IMR-90 (cell line): ENCODE data around the gene C19orf33. TPM values are rescaled to one million over a fixed set of nuclear protein-coding genes. Genes with fewer than 3 reads are reported as not detected.

Experiments
- ATAC-seq: fragments of 200-7000 bp; cut with Tn5 transposase; 2 replicates; pipeline ENCODE4 v1.9.1; 2020; ENCODE audit warnings: low read depth, mild to moderate bottlenecking, moderate library complexity
- BruUV-seq: library from RNA; stranded (reverse); fragments of 400-500 nt; replicated peaks from 2 replicates; lab custom pipeline; 2021; lab: Mats Ljungman, UMichigan
- CTCF ChIA-PET: fragments of 300-600 bp; formaldehyde crosslinking; extraction: SDS; loops from one replicate; lab custom pipeline; 2021; ENCODE audit warnings: antibody characterized with exemption; lab: Yijun Ruan, JAX
- POLR2A ChIA-PET: fragments of 300-600 bp; sonication (Branson Sonifier 250); formaldehyde crosslinking; loops from one replicate; lab custom pipeline; 2022; ENCODE audit warnings: antibody characterized with exemption; ENCODE audit not compliant: unreplicated experiment; lab: Charles Lee
- DNase-seq: peaks from one replicate; pipeline ENCODE4 v3.0.0; 2013
- H2AFZ ChIP-seq: replicated peaks from 2 replicates; pipeline ENCODE3; 2013; ENCODE audit warnings: low read length, mild to moderate bottlenecking; ENCODE audit not compliant: poor library complexity
- H2AK5ac ChIP-seq: 2 replicates; pipeline ENCODE4 v1.6.1; 2013; ENCODE audit warnings: low read depth, low read length, inconsistent platforms
- H2AK9ac ChIP-seq: replicated peaks from 2 replicates; pipeline ENCODE3; 2013; ENCODE audit warnings: mild to moderate bottlenecking, low read depth, low read length, moderate library complexity; ENCODE audit not compliant: poor library complexity
- H2BK120ac ChIP-seq: 2 replicates; pipeline ENCODE4 v1.6.1; 2013; ENCODE audit warnings: low read depth, low read length, inconsistent platforms
- H2BK15ac ChIP-seq: 3 replicates; pipeline ENCODE4 v1.6.1; 2013; ENCODE audit warnings: low read depth, low read length, inconsistent platforms
- H2BK20ac ChIP-seq: 2 replicates; pipeline ENCODE4 v1.6.1; 2013; ENCODE audit warnings: low read depth, mild to moderate bottlenecking, inconsistent platforms, low read length, moderate library complexity
- H2BK5ac ChIP-seq: 2 replicates; pipeline ENCODE4 v1.6.1; 2013; ENCODE audit warnings: mild to moderate bottlenecking, low read depth, low read length, inconsistent platforms; ENCODE audit not compliant: poor library complexity, severe bottlenecking
- H3K14ac ChIP-seq: replicated peaks from 2 replicates; pipeline ENCODE4 v1.6.1; 2013; ENCODE audit warnings: low read depth, low read length, inconsistent platforms
- H3K18ac ChIP-seq: 2 replicates; pipeline ENCODE4 v1.6.1; 2013; ENCODE audit warnings: low read depth, low read length, control low read depth
- H3K23ac ChIP-seq: 2 replicates; pipeline ENCODE4 v1.6.1; 2013; ENCODE audit warnings: low read depth, low read length, inconsistent platforms
- H3K27ac ChIP-seq: 2 replicates; pipeline ENCODE4 v1.5.1; 2013; ENCODE audit warnings: mild to moderate bottlenecking, control low read depth, low read length; ENCODE audit not compliant: insufficient read depth
- H3K27me3 ChIP-seq: 2 replicates; pipeline ENCODE4 v1.6.1; 2013; ENCODE audit warnings: low read length; ENCODE audit not compliant: control insufficient read depth, insufficient read depth
- H3K36me3 ChIP-seq: 2 replicates; pipeline ENCODE4 v1.6.1; 2013; ENCODE audit warnings: low read length, mixed read lengths; ENCODE audit not compliant: control insufficient read depth, insufficient read depth
- H3K4ac ChIP-seq: 2 replicates; pipeline ENCODE4 v1.6.1; 2013; ENCODE audit warnings: low read depth, low read length, inconsistent platforms
- H3K4me1 ChIP-seq: 2 replicates; pipeline ENCODE4 v1.6.1; 2013; ENCODE audit warnings: low read length, mixed read lengths; ENCODE audit not compliant: control insufficient read depth, insufficient read depth
- H3K4me2 ChIP-seq: 2 replicates; pipeline ENCODE4 v1.6.1; 2013; ENCODE audit warnings: low read depth, mild to moderate bottlenecking, control low read depth, low read length, moderate library complexity
- H3K4me3 ChIP-seq: 2 replicates; pipeline ENCODE4 v1.5.1; 2013; ENCODE audit warnings: low read depth, mild to moderate bottlenecking, control low read depth, low read length, moderate library complexity; ENCODE audit not compliant: insufficient read depth
- H3K56ac ChIP-seq: 2 replicates; pipeline ENCODE4 v1.6.1; 2013; ENCODE audit warnings: low read length, inconsistent platforms; ENCODE audit not compliant: insufficient read depth; ENCODE audit errors: extremely low read depth
- H3K79me1 ChIP-seq, 2 experiments: 2 replicates each; pipeline ENCODE4 v1.6.1; 2013; ENCODE audit warnings: low read length in 2 of 2, inconsistent platforms in 1 of 2, low read depth in 1 of 2
- H3K9ac ChIP-seq: 2 replicates; pipeline ENCODE4 v1.6.1; 2013; ENCODE audit warnings: low read depth, low read length, control low read depth
- H3K9me1 ChIP-seq: 2 replicates; pipeline ENCODE4 v1.6.1; 2013; ENCODE audit warnings: low read length, inconsistent platforms; ENCODE audit not compliant: insufficient read depth
- H3K9me3 ChIP-seq: 2 replicates; pipeline ENCODE4 v1.6.1; 2013; ENCODE audit warnings: low read length; ENCODE audit not compliant: control insufficient read depth, insufficient read depth
- H4K20me1 ChIP-seq: 2 replicates; pipeline ENCODE4 v1.6.1; 2013; ENCODE audit warnings: low read length, inconsistent platforms; ENCODE audit not compliant: insufficient read depth
- H4K5ac ChIP-seq: 2 replicates; pipeline ENCODE4 v1.6.1; 2013; ENCODE audit warnings: mild to moderate bottlenecking, low read depth, low read length, control low read depth
- H4K8ac ChIP-seq, 2 experiments: 2 replicates each; pipeline ENCODE4 v1.6.1; 2013; ENCODE audit warnings: low read depth in 2 of 2, low read length in 2 of 2, control low read depth in 1 of 2, inconsistent platforms in 1 of 2
- H4K91ac ChIP-seq: 2 replicates; pipeline ENCODE4 v1.6.1; 2013; ENCODE audit warnings: low read depth, low read length, inconsistent platforms; ENCODE audit not compliant: insufficient read depth
- BHLHE40 ChIP-seq: fragments of 150-350 bp; IDR thresholded peaks from 2 replicates; pipeline ENCODE4 v1.6.1; 2016; ENCODE audit warnings: mild to moderate bottlenecking, low read depth, low read length
- CEBPB ChIP-seq: IDR thresholded peaks from 2 replicates; pipeline ENCODE4 v1.6.1; 2012; ENCODE audit warnings: low read depth, low read length, improper control_type of control experiment
- CHD1 ChIP-seq: IDR thresholded peaks from 2 replicates; pipeline ENCODE4 v1.6.1; 2012; ENCODE audit warnings: low read depth, low read length, improper control_type of control experiment
- CTCF ChIP-seq: conservative IDR thresholded peaks from 2 replicates; pipeline ENCODE4 v1.5.1; 2012; ENCODE audit warnings: mild to moderate bottlenecking, low read depth, low read length, improper control_type of control experiment
- ELK1 ChIP-seq: fragments of 150-350 bp; IDR thresholded peaks from 2 replicates; pipeline ENCODE4 v1.6.1; 2016; ENCODE audit warnings: low read depth, mild to moderate bottlenecking, low read length, moderate library complexity, borderline replicate concordance
- FOS ChIP-seq: fragments of 150-350 bp; IDR thresholded peaks from 2 replicates; pipeline ENCODE4 v1.6.1; 2016; ENCODE audit warnings: low read depth, low read length
- MAFK ChIP-seq: IDR thresholded peaks from 2 replicates; pipeline ENCODE4 v1.6.1; 2012; ENCODE audit warnings: low read depth, low read length, improper control_type of control experiment
- MAZ ChIP-seq: IDR thresholded peaks from 2 replicates; pipeline ENCODE4 v1.6.1; 2012; ENCODE audit warnings: low read depth, mild to moderate bottlenecking, low read length, improper control_type of control experiment, moderate library complexity, borderline replicate concordance
- MXI1 ChIP-seq: IDR thresholded peaks from 2 replicates; pipeline ENCODE4 v1.6.1; 2012; ENCODE audit warnings: low read depth, mild to moderate bottlenecking, low read length, moderate library complexity, borderline replicate concordance
- NFE2L2 ChIP-seq: fragments of 150-350 bp; IDR thresholded peaks from 2 replicates; pipeline ENCODE4 v1.6.1; 2016; ENCODE audit warnings: low read depth, mild to moderate bottlenecking, low read length
- POLR2A ChIP-seq: IDR thresholded peaks from 2 replicates; pipeline ENCODE4 v1.6.1; 2012; ENCODE audit warnings: mild to moderate bottlenecking, low read depth, low read length
- RAD21 ChIP-seq: IDR thresholded peaks from 2 replicates; pipeline ENCODE4 v1.6.1; 2012; ENCODE audit warnings: low read length, improper control_type of control experiment
- RCOR1 ChIP-seq: IDR thresholded peaks from 2 replicates; pipeline ENCODE4 v1.6.1; 2012; ENCODE audit warnings: mild to moderate bottlenecking, low read length, improper control_type of control experiment; ENCODE audit not compliant: insufficient replicate concordance
- RFX5 ChIP-seq: IDR thresholded peaks from 2 replicates; pipeline ENCODE4 v1.8.0; 2012; ENCODE audit warnings: low read depth, mild to moderate bottlenecking, low read length, moderate library complexity
- SMC3 ChIP-seq: fragments of 150-350 bp; IDR thresholded peaks from 2 replicates; pipeline ENCODE4 v1.6.1; 2016; ENCODE audit warnings: low read depth, mild to moderate bottlenecking, antibody characterized with exemption, low read length, moderate library complexity
- USF2 ChIP-seq: fragments of 150-350 bp; IDR thresholded peaks from 2 replicates; pipeline ENCODE4 v1.6.1; 2017; ENCODE audit warnings: mild to moderate bottlenecking, antibody characterized with exemption, low read length, low read depth
- WGBS, 2 experiments: methylation state at CpG; one replicate each; pipeline versions ENCODE4 v1.1.5 to v1.1.7; 2013; ENCODE audit warnings: missing lambda C conversion rate in 2 of 2; ENCODE audit not compliant: insufficient read length in 1 of 2; ENCODE audit errors: extremely low coverage in 2 of 2; 5-methylcytosine and 5-hydroxymethylcytosine counted together
- dilution Hi-C: fragments of 300-500 bp; cut with HindIII; formaldehyde crosslinking; loops from one replicate; pipeline ENCODE4 v1.14.3; 2018; ENCODE audit warnings: low sequenced_read_pairs; ENCODE audit not compliant: unreplicated experiment
- in situ Hi-C: fragments of 300-500 bp; cut with MboI; formaldehyde crosslinking; loops from 3 replicates; pipeline ENCODE4 v1.14.3; 2019; ENCODE audit warnings: low sequenced_read_pairs, inconsistent platforms, mixed read lengths
- intact Hi-C: fragments of 100-400 bp; cut with micrococcal nuclease; formaldehyde crosslinking; loops from 2 replicates; pipeline ENCODE4 v1.10.0; 2022
- polyA plus RNA-seq, 3 experiments: library from polyadenylated mRNA; depleted of rRNA; stranded (reverse); fragments of >200 nt; gene quantifications; 2 replicates each; pipeline ENCODE4 v1.2.3, GENCODE V29; 2012; ENCODE audit warnings: low replicate concordance in 1 of 3
- total RNA-seq: library from RNA; depleted of rRNA; stranded (reverse); fragments of >200 nt; gene quantifications from 2 replicates; pipeline ENCODE4 v1.2.3, GENCODE V29; 2012

C19orf33 gene
- total and polyA plus RNA-seq, 2 of the 4 experiments (the other 2 are of a cell fraction): 0.80 TPM; not detected in 1

GRCh38 chr19:38310986-38311385, 6.9 kb downstream of the C19orf33 start:
- H3K4me1 ChIP-seq: no peaks in the 10 kb centered on the region
- H3K14ac ChIP-seq: no peak overlapping the region
- no peak overlapping the region for H3K23ac ChIP-seq
- H4K5ac ChIP-seq: no peak overlapping the region
- no peak overlapping the region for H4K91ac ChIP-seq
- H2BK15ac ChIP-seq: no peak overlapping the region
- no peak overlapping the region for H3K4me2 ChIP-seq
- no peak overlapping the region for H3K27ac ChIP-seq
- no peak overlapping the region for H3K56ac ChIP-seq
- H2AK5ac ChIP-seq: no peak overlapping the region
- no peak overlapping the region for H3K18ac ChIP-seq
- ATAC-seq (no peak), DNase-seq (no peak)
- H3K9ac ChIP-seq: no peak overlapping the region
- peaks cover 20% of the 10 kb centered on the region for H3K36me3 ChIP-seq
- BruUV-seq: no TSS peak
- no peak for TF ChIP-seq CEBPB
- no peak for TF ChIP-seq MXI1
- TF ChIP-seq MAZ: no peak
- no peak for TF ChIP-seq NFE2L2
- no peak for TF ChIP-seq CTCF
- no peak for TF ChIP-seq RFX5
- no peak for TF ChIP-seq RCOR1
- TF ChIP-seq ELK1: no peak
- TF ChIP-seq USF2: no peak
- no peak for TF ChIP-seq FOS
- no peak for TF ChIP-seq SMC3
- no peak for TF ChIP-seq RAD21
- TF ChIP-seq MAFK: no peak
- no peak for TF ChIP-seq CHD1
- TF ChIP-seq POLR2A: no peak
- no peak for TF ChIP-seq BHLHE40
- WGBS, 2 experiments: no CpG with 5 or more reads among the region's 6 CpGs
- H3K79me1 ChIP-seq: peaks cover 13 to 49% of the 10 kb centered on the region in 2 experiments
- H3K9me1 ChIP-seq: no peaks in the 10 kb centered on the region
- in situ Hi-C loops: no loop called here
- no peak overlapping the region for H3K4ac ChIP-seq
- peaks cover 4% of the 10 kb centered on the region; the same call in 1 of the 2 replicates for H4K20me1 ChIP-seq
- intact Hi-C loops: no loop called here
- H3K4me3 ChIP-seq: no peak overlapping the region
- H4K8ac ChIP-seq: no peak overlapping the region
- POLR2A ChIA-PET: no interaction called here
- H3K27me3 ChIP-seq: no peaks in the 10 kb centered on the region
- no peak overlapping the region for H2AFZ ChIP-seq
- H2BK5ac ChIP-seq: no peak overlapping the region
- no peak overlapping the region for H2BK120ac ChIP-seq
- no peaks in the 10 kb centered on the region for H3K9me3 ChIP-seq
- no peak overlapping the region for H2AK9ac ChIP-seq
- dilution Hi-C loops: no loop called here
- CTCF ChIA-PET: interaction anchor here (0.6 kb wide), 1 partner anchor 54 kb away, joined by 4 read pairs; no protein-coding TSS in a partner anchor
- H2BK20ac ChIP-seq: no peak overlapping the region
